Neural progenitor cell (in vitro differentiated cells): ENCODE data around the gene GJB1.

ENCODE experiments used
- CTCF ChIP-seq: fragments of 200-600 bp; sonication (generic); IDR thresholded peaks from 2 replicates; pipeline ENCODE4 v1.5.1; 2017; ENCODE audit warnings: antibody characterized with exemption, mild to moderate bottlenecking
- EZH2 ChIP-seq: fragments of 200-600 bp; sonication (generic); IDR thresholded peaks from 2 replicates; pipeline ENCODE4 v1.6.1; 2017; ENCODE audit warnings: antibody characterized with exemption, mild to moderate bottlenecking, moderate library complexity

GRCh38 chrX:71181558-71181909, 41.5 kb upstream of the GJB1 start:
- TF ChIP-seq CTCF (no peak), EZH2 (no peak)
